GM19452 (cell line): ENCODE results near the gene HAVCR1.

Experiments used
- ATAC-seq: cut with Tn5 transposase; IDR thresholded peaks from one replicate; pipeline ENCODE4 v1.9.1; 2021; ENCODE audit not compliant: unreplicated experiment

Gene HAVCR1

DNA sequence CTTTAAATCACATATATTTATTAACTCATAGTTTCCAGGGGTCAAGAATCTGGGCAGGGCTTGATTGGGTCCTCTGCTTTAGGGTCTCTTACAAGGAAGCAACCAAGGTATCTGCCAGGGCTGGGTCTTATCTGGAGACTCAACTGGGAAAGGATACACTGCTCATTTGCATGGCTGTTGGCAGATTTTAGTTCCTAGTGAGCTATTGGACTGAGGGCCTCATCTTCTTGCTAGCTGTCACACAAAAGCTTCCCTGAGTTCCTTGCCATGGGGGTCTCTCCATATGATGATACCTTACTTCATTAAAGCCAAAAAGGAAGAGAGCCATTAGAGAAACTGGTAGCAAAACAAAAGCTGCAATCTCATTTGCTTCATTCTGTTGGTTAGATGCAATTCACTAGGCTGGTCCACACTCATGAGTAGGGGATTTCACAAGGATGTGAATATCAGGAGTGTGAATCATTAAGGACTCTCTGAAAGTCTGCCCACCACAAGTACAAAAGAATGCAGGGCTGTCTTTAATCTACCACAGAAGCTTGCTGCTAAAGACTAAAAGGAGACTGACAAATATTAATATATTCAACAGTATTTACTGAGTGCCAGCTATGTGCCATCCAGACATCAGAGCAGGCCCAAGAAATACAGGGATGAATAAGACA lies 53.9 kb downstream of the HAVCR1 start:
- ATAC-seq, result no peak

- ATAC-seq, result no peak
These were observed 67.2 kb downstream of the HAVCR1 start for GRCh38 chr5:156991714-156992113.

DNA sequence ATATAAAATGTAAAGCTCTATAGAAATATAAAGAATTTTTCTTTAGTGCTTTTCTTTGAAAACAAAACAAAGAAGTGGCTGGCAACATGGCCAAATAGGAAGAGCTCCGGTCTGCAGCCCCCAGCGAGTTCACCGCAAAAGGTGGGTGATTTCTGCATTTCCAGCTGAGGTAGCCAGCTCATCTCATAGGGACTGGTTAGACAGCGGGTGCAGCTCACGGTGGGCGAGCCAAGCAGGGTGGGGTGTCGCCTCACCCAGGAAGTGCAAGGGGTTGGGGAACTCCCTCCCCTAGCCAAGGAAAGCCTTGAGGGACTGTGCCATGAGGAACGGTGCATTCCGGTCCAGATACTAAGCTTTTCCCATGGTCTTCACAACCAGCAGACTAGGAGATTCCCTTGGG lies 74.9 kb downstream of the HAVCR1 start:
- no peak for ATAC-seq

- ATAC-seq, result no peak
These were observed 77.4 kb downstream of the HAVCR1 start for GRCh38 chr5:156981481-156981880.
